Endothelial cell of umbilical vein (primary cell): ENCODE results near the gene ACP1.

Experiments used
- EZH2 ChIP-seq: IDR thresholded peaks from 2 replicates; pipeline ENCODE4 v1.6.1; 2012; ENCODE audit warnings: borderline replicate concordance, low read depth, mild to moderate bottlenecking, moderate library complexity, low read length, inconsistent platforms; ENCODE audit not compliant: severe bottlenecking
- JUN ChIP-seq: IDR thresholded peaks from 2 replicates; pipeline ENCODE4 v1.6.1; 2011; ENCODE audit warnings: borderline replicate concordance, low read depth; ENCODE audit not compliant: insufficient read length, insufficient read depth
- MYC ChIP-seq: IDR thresholded peaks from one replicate; pipeline ENCODE4 v1.6.1; 2011; ENCODE audit warnings: mild to moderate bottlenecking, low read depth, low read length
- POLR2A ChIP-seq: IDR thresholded peaks from 2 replicates; pipeline ENCODE4 v1.6.1; 2012; ENCODE audit warnings: low read depth, mild to moderate bottlenecking, control low read depth, low read length
- POLR2AphosphoS5 ChIP-seq: IDR thresholded peaks from 2 replicates; pipeline ENCODE4 v1.6.1; 2012; ENCODE audit warnings: low read depth, mild to moderate bottlenecking, control low read depth, low read length, moderate library complexity; ENCODE audit not compliant: insufficient read depth
- TF ChIP-seq, protein P1 (sequence below), 2 donors: IDR thresholded peaks; 1 replicate in 1 of 2; 2 replicates in 1 of 2; pipeline ENCODE4 v1.5.1; 2011; ENCODE audit warnings: low read length in 2 of 2, mild to moderate bottlenecking in 2 of 2, moderate library complexity in 2 of 2, control low read depth in 1 of 2, inconsistent platforms in 1 of 2, low read depth in 1 of 2; ENCODE audit not compliant: insufficient read depth in 1 of 2; ENCODE audit errors: extremely low read depth in 1 of 2

- TF ChIP-seq POLR2A = no peak
- no peak for TF ChIP-seq POLR2AphosphoS5
- TF ChIP-seq, protein P1, sequence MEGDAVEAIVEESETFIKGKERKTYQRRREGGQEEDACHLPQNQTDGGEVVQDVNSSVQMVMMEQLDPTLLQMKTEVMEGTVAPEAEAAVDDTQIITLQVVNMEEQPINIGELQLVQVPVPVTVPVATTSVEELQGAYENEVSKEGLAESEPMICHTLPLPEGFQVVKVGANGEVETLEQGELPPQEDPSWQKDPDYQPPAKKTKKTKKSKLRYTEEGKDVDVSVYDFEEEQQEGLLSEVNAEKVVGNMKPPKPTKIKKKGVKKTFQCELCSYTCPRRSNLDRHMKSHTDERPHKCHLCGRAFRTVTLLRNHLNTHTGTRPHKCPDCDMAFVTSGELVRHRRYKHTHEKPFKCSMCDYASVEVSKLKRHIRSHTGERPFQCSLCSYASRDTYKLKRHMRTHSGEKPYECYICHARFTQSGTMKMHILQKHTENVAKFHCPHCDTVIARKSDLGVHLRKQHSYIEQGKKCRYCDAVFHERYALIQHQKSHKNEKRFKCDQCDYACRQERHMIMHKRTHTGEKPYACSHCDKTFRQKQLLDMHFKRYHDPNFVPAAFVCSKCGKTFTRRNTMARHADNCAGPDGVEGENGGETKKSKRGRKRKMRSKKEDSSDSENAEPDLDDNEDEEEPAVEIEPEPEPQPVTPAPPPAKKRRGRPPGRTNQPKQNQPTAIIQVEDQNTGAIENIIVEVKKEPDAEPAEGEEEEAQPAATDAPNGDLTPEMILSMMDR (IDR thresholded peaks at IDR 0.05; ENCODE audit: extremely low read depth in 1 of 2, insufficient read depth in 1 of 2, low read depth in 1 of 2, low read length in 2 of 2) = no peak
- TF ChIP-seq MYC = no peak
- no peak for TF ChIP-seq EZH2
- TF ChIP-seq JUN = no peak
Measured at GRCh38 chr2:323035-323434, 58.3 kb downstream of the ACP1 start.
